Mesangial cell (primary cell): ENCODE measurements around the gene ITIH5. TPM values are rescaled to one million over a fixed set of nuclear protein-coding genes. Genes with fewer than 3 reads are reported as not detected.

Experiments
- total RNA-seq: library from RNA; depleted of rRNA; stranded (reverse); fragments of >200 nt; gene quantifications from 2 replicates; pipeline ENCODE4 v1.2.3, GENCODE V29; 2015

The ITIH5 gene
- 0.98 and 3.8 TPM in 2 replicates for total RNA-seq

GRCh38 chr10:7666253-7667023 is at the start of gene ITIH5:
ITIH5 (minus strand) TSS chr10:7666966; CDS start chr10:7666892, 74 bp downstream.

DNA sequence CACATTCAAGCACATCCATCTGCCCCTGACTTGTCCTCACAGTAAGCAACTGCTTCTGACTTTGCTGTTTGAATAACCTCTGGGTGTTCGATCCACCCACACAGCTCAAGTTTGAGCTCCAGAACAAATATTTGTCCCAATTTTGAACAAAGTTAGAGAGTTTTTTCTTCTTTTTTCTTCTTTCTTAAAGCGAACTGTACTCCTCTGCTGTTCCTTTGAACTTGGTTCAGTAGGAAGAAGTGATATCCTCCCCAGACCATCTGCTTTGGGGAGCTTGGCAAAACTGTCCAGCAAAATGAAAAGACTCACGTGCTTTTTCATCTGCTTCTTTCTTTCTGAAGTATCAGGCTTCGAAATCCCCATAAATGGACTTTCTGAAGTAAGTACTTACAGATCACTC is 36.4 kb upstream of the ITIH5 start, which contains the start of gene ITIH2:
TSS of gene ITIH2 (plus strand) at position 177 of the 400 bp plus-strand sequence. CDS start at position 296, 119 bp downstream.

Other genes with a start within 250 kb of the ITIH5 start
- not detected in 2 replicates for gene ITIH2, start 36.4 kb upstream of the ITIH5 start, total RNA-seq
- 1.9 and 2.9 TPM in 2 replicates for gene KIN, start 121.0 kb upstream of the ITIH5 start, total RNA-seq
- gene ATP5F1C, start 121.2 kb upstream of the ITIH5 start, total RNA-seq = 248 and 255 TPM in 2 replicates
- gene TAF3, start 151.5 kb upstream of the ITIH5 start, total RNA-seq = 1.6 and 2.6 TPM in 2 replicates